Measurements from ENCODE around the gene ACOT7. TPM values are rescaled to one million over a fixed set of nuclear protein-coding genes. Genes with fewer than 3 reads are reported as not detected.

Gene ACOT7
- total and polyA plus RNA-seq, 2 of the 13 experiments (the other 11 are each of a cell fraction or from before 2014, with no cell fraction given): 33.0 to 55.8 TPM

DNA sequence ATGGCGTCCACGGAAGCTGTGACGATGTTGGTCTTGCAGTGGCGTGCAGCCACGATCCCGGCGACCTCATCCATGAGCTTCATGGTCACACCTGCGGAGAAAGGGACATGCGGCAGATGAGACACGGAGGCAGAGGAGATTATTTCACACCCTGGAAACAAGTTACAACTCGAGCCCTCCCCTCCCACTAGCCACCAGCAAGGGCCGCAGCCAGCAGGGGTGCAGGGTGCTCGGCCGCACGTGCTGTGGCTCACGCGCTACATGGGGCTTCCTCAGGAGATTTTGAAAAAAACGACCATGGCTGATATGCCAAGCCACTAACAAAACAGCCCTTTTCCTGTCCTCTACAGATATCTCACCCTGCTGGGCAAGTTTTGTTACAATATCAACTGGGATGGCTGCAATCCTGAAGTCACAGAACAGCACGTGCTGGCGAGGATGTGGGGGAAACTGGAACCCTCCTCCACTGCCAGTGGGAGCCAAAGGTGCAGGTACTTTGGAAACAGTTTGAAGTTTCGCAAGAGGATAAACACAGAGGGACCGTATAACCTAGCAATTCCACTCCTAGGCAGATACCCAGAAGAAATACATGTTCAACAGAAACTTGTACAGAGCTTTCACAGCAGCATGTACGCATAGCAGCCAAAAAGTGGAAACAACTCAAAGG is 98.5 kb downstream of the ACOT7 start (continued):
- TF ChIP-seq, protein P1, sequence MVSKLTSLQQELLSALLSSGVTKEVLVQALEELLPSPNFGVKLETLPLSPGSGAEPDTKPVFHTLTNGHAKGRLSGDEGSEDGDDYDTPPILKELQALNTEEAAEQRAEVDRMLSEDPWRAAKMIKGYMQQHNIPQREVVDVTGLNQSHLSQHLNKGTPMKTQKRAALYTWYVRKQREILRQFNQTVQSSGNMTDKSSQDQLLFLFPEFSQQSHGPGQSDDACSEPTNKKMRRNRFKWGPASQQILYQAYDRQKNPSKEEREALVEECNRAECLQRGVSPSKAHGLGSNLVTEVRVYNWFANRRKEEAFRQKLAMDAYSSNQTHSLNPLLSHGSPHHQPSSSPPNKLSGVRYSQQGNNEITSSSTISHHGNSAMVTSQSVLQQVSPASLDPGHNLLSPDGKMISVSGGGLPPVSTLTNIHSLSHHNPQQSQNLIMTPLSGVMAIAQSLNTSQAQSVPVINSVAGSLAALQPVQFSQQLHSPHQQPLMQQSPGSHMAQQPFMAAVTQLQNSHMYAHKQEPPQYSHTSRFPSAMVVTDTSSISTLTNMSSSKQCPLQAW (CRISPR knock-in tag; IDR thresholded peaks at IDR 0.05): no peak
- TF ChIP-seq BRD4 (CRISPR knock-in tag; IDR thresholded peaks at IDR 0.05) (no peak), ZKSCAN8 (CRISPR knock-in tag; IDR thresholded peaks at IDR 0.05; ENCODE audit: borderline replicate concordance) (no peak), HES4 (CRISPR knock-in tag; IDR thresholded peaks at IDR 0.05; ENCODE audit: borderline replicate concordance) (no peak), ZNF260 (CRISPR knock-in tag; IDR thresholded peaks at IDR 0.05; ENCODE audit: borderline replicate concordance, low read depth) (no peak), ZC3H4 (CRISPR knock-in tag; IDR thresholded peaks at IDR 0.05; ENCODE audit: borderline replicate concordance) (no peak), ZNF180 (CRISPR knock-in tag; IDR thresholded peaks at IDR 0.05; ENCODE audit: borderline replicate concordance, low read depth) (no peak), CHD2 (IDR thresholded peaks at IDR 0.05; ENCODE audit: low read depth, low read length) (no peak)
- TF ChIP-seq, protein P2, sequence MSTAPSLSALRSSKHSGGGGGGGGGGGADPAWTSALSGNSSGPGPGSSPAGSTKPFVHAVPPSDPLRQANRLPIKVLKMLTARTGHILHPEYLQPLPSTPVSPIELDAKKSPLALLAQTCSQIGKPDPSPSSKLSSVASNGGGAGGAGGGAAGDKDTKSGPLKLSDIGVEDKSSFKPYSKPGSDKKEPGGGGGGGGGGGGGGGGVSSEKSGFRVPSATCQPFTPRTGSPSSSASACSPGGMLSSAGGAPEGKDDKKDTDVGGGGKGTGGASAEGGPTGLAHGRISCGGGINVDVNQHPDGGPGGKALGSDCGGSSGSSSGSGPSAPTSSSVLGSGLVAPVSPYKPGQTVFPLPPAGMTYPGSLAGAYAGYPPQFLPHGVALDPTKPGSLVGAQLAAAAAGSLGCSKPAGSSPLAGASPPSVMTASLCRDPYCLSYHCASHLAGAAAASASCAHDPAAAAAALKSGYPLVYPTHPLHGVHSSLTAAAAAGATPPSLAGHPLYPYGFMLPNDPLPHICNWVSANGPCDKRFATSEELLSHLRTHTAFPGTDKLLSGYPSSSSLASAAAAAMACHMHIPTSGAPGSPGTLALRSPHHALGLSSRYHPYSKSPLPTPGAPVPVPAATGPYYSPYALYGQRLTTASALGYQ (CRISPR knock-in tag; IDR thresholded peaks at IDR 0.05): no peak

Data from HepG2 (cell line).